Fibroblast of skin of left quadriceps (primary cell): ENCODE results near the gene CDC73.
"Not testable (repeated sequence)": the region's sequence is repeated elsewhere in the genome, so short reads cannot be mapped to it uniquely, and the experiment has no call there.

Source experiments
- DNase-seq, 2 experiments: peaks; one replicate each; pipeline ENCODE4 v3.0.0-alpha.2; 2013; ENCODE audit warnings: low read depth in 2 of 2

The CDC73 gene

GRCh38 chr1:193181536-193181935, 59.7 kb downstream of the CDC73 start:
- no peak for DNase-seq

GRCh38 chr1:193181985-193182384, 60.2 kb downstream of the CDC73 start:
- no peak for DNase-seq

GRCh38 chr1:193183019-193183627, 61.3 kb downstream of the CDC73 start:
- DNase-seq = peak; percentile 34 to 39

- no peak for DNase-seq
Observed at GRCh38 chr1:193184776-193185175, 62.9 kb downstream of the CDC73 start.

- DNase-seq = no peak
Observed at GRCh38 chr1:193185211-193185610, 63.4 kb downstream of the CDC73 start.

- DNase-seq = peak in 1 of 2 experiments; percentile 20
Observed at GRCh38 chr1:193185901-193186731, 64.3 kb downstream of the CDC73 start, which contains the start of gene B3GALT2. Gene B3GALT2 (minus strand): TSS chr1:193186613. CDS start chr1:193181562, 5,051 bp downstream.

GRCh38 chr1:193187114-193187513, 65.3 kb downstream of the CDC73 start:
- no peak for DNase-seq

GRCh38 chr1:193188915-193189314, 67.1 kb downstream of the CDC73 start:
- not testable (repeated sequence) for DNase-seq

- no peak for DNase-seq
Observed at GRCh38 chr1:193189442-193190095, 67.7 kb downstream of the CDC73 start.

GRCh38 chr1:193190096-193190744, 68.4 kb downstream of the CDC73 start:
- DNase-seq = peak; percentile 27 to 30

GRCh38 chr1:193192586-193192985, 70.8 kb downstream of the CDC73 start:
- DNase-seq = no peak

- no peak for DNase-seq
Observed at GRCh38 chr1:193199940-193200339, 78.1 kb downstream of the CDC73 start.

- DNase-seq = no peak
Observed at GRCh38 chr1:193201021-193201420, 79.2 kb downstream of the CDC73 start.

- no peak for DNase-seq
Observed at GRCh38 chr1:193210996-193211395, 89.2 kb downstream of the CDC73 start.

- DNase-seq = peak; percentile 25 to 32
Observed at GRCh38 chr1:193211539-193211938, 89.7 kb downstream of the CDC73 start.

GRCh38 chr1:193212637-193213036, 90.8 kb downstream of the CDC73 start:
- DNase-seq = no peak

- DNase-seq = no peak
Observed at GRCh38 chr1:193213998-193214397, 92.2 kb downstream of the CDC73 start.

- no peak for DNase-seq
Observed at GRCh38 chr1:193216920-193217319, 95.1 kb downstream of the CDC73 start.

- no peak for DNase-seq
Observed at GRCh38 chr1:193219391-193219790, 97.6 kb downstream of the CDC73 start.

GRCh38 chr1:193221651-193222050, 99.8 kb downstream of the CDC73 start:
- DNase-seq = no peak

GRCh38 chr1:193222056-193222615, 100.3 kb downstream of the CDC73 start:
- DNase-seq = no peak

- DNase-seq = no peak
Observed at GRCh38 chr1:193229136-193229535, 107.3 kb downstream of the CDC73 start.
